Pulmonary artery endothelial cell (primary cell): ENCODE measurements around the gene PLCH1. TPM values are rescaled to one million over a fixed set of nuclear protein-coding genes. Genes with fewer than 3 reads are reported as not detected.

Experiments
- DNase-seq: peaks from one replicate; pipeline ENCODE4 v3.0.0-alpha.2; 2011; ENCODE audit warnings: low read depth, low spot score
- total RNA-seq: library from RNA; depleted of rRNA; stranded (reverse); fragments of >200 nt; gene quantifications from 2 replicates; pipeline ENCODE4 v1.2.3, GENCODE V29; 2014

The PLCH1 gene
- total RNA-seq, 1 donor from 2014 or later, result 0.07 TPM

GRCh38 chr3:155682426-155683343 lies 62.2 kb downstream of the PLCH1 start:
- DNase-seq, result no peak

GRCh38 chr3:155676252-155676981 lies 68.5 kb downstream of the PLCH1 start:
- DNase-seq, result no peak

GRCh38 chr3:155675094-155675493 lies 69.8 kb downstream of the PLCH1 start:
- DNase-seq, result no peak

- no peak for DNase-seq
Observed at GRCh38 chr3:155673421-155673820, 71.5 kb downstream of the PLCH1 start.

GRCh38 chr3:155670335-155670734 lies 74.5 kb downstream of the PLCH1 start:
- no peak for DNase-seq

GRCh38 chr3:155667988-155668387 lies 76.9 kb downstream of the PLCH1 start:
- no peak for DNase-seq

GRCh38 chr3:155664925-155665695 lies 79.8 kb downstream of the PLCH1 start:
- no peak for DNase-seq

- no peak for DNase-seq
Observed at GRCh38 chr3:155663467-155664212, 81.2 kb downstream of the PLCH1 start.

GRCh38 chr3:155661760-155662159 lies 83.1 kb downstream of the PLCH1 start:
- no peak for DNase-seq

- DNase-seq, result no peak
Observed at GRCh38 chr3:155661042-155661441, 83.8 kb downstream of the PLCH1 start.

GRCh38 chr3:155658671-155659261 lies 86.1 kb downstream of the PLCH1 start:
- DNase-seq, result no peak

GRCh38 chr3:155658006-155658405 lies 86.9 kb downstream of the PLCH1 start:
- DNase-seq, result no peak

- DNase-seq, result no peak
Observed at GRCh38 chr3:155657161-155657560, 87.7 kb downstream of the PLCH1 start.

- DNase-seq, result no peak
Observed at GRCh38 chr3:155656466-155656865, 88.4 kb downstream of the PLCH1 start.

- DNase-seq, result no peak
Observed at GRCh38 chr3:155651489-155652218, 93.2 kb downstream of the PLCH1 start.

GRCh38 chr3:155648013-155648591 lies 96.8 kb downstream of the PLCH1 start:
- DNase-seq, result no peak

GRCh38 chr3:155647206-155647605 lies 97.7 kb downstream of the PLCH1 start:
- DNase-seq, result no peak

- no peak for DNase-seq
Observed at GRCh38 chr3:155646669-155647068, 98.2 kb downstream of the PLCH1 start.

GRCh38 chr3:155646128-155646527 lies 98.7 kb downstream of the PLCH1 start:
- no peak for DNase-seq
